GM23338 (cell line): Measurements from ENCODE around the gene GPC6. TPM values are rescaled to one million over a fixed set of nuclear protein-coding genes. Genes with fewer than 3 reads are reported as not detected.

Experiments
- CREB1 ChIP-seq: fragments of 250-450 bp; sonication (Bioruptor Pico); IDR thresholded peaks from 2 replicates; pipeline ENCODE4 v1.5.0; 2020; ENCODE audit warnings: low read depth, mild to moderate bottlenecking, moderate library complexity
- CTCF ChIP-seq, 2 experiments: fragments of 200-600 bp in 1 of 2; sonication (generic) in 1 of 2; conservative IDR thresholded peaks; 2 replicates each; pipeline versions ENCODE4 v1.5.1 to v1.6.1; 2016 to 2017; ENCODE audit warnings: antibody characterized with exemption in 2 of 2, low read depth in 2 of 2, mild to moderate bottlenecking in 2 of 2, moderate library complexity in 1 of 2
- ETS1 ChIP-seq: IDR thresholded peaks from 2 replicates; pipeline ENCODE4 v1.6.1; 2016; ENCODE audit warnings: antibody characterized with exemption
- EZH2 ChIP-seq: fragments of 200-600 bp; sonication (generic); IDR thresholded peaks from one replicate; pipeline ENCODE4 v1.8.0; 2017; ENCODE audit warnings: antibody characterized with exemption, mild to moderate bottlenecking, low read depth; ENCODE audit not compliant: unreplicated experiment
- REST ChIP-seq: IDR thresholded peaks from one replicate; pipeline ENCODE4 v1.6.1; 2018; ENCODE audit warnings: antibody characterized with exemption; ENCODE audit not compliant: unreplicated experiment
- ZNF462 ChIP-seq: fragments of 250-450 bp; sonication (Bioruptor Pico); IDR thresholded peaks from 2 replicates; pipeline ENCODE4 v1.5.0; 2020; ENCODE audit warnings: mild to moderate bottlenecking, moderate library complexity
- polyA plus RNA-seq: library from polyadenylated mRNA; unstranded; fragments of >200 nt; fragmentation: Nextera tagmentation; extraction: Ambion mirVana; gene quantifications from 2 replicates; pipeline ENCODE4 v1.2.1, GENCODE V29; 2016
- total RNA-seq: library from RNA; depleted of rRNA; stranded (reverse); fragments of >200 nt; shearing (Covaris generic); gene quantifications from 2 replicates; pipeline ENCODE4 v1.2.3, GENCODE V29; 2014

The GPC6 gene
- total and polyA plus RNA-seq, 2 experiments from 2014 or later = 6.4 to 28.6 TPM

GRCh38 chr13:93344048-93344705, 117.6 kb downstream of the GPC6 start (continued):
- TF ChIP-seq ZNF462 (CRISPR knock-in tag) = no peak
- TF ChIP-seq CREB1 (CRISPR knock-in tag) = no peak
- no peak for TF ChIP-seq CTCF (conservative IDR thresholded peaks at IDR 0.05; ENCODE audit: low read depth in 2 of 2)
- TF ChIP-seq EZH2 = no peak
- TF ChIP-seq REST = no peak
- TF ChIP-seq ETS1 = no peak
